Measurements from ENCODE around the gene PRR13.
"Not testable (repeated sequence)": the region's sequence is repeated elsewhere in the genome, so short reads cannot be mapped to it uniquely, and the experiment has no call there.

PRR13 gene

DNA sequence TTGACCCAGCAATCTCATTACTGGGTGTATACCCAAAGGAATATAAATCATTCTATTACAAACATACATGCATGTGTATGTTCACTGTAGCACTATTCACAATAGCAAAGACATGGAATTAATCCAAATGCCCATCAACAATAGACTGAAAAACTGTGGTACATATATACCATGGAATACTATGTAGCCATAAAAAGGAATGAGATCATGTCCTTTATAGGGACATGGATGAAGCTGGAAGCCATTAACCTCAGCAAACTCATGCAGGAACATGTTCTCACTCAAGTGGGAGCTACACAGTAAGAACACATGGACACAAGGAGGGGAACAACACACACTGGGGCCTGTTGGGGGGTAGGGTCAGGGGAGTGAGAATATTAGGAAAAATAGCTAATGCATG is 2.0 kb upstream of the PRR13 start:
- not testable (repeated sequence) for DNase-seq (ENCODE audit: low spot score)

DNA sequence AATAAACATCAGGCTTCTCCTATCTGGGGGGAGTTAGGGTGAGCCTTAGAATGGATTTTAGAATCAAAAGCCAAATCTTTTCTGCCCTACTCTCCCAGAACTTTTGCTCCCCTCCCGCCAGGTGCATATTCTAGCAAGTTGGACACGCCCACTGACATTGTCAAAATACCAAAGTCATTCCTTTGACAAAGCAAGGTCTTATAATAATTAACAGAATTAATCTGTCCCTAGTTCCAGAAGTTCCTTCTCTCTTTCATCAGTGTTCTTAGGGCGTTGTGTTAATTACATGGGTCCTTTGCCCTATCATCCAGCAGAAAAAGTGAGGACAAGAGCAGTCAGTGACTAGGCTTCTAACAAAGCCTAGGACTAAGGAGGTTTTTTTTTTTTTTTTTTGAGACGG is 2.4 kb downstream of the PRR13 start:
- DNase-seq (ENCODE audit: low spot score): no peak

DNA sequence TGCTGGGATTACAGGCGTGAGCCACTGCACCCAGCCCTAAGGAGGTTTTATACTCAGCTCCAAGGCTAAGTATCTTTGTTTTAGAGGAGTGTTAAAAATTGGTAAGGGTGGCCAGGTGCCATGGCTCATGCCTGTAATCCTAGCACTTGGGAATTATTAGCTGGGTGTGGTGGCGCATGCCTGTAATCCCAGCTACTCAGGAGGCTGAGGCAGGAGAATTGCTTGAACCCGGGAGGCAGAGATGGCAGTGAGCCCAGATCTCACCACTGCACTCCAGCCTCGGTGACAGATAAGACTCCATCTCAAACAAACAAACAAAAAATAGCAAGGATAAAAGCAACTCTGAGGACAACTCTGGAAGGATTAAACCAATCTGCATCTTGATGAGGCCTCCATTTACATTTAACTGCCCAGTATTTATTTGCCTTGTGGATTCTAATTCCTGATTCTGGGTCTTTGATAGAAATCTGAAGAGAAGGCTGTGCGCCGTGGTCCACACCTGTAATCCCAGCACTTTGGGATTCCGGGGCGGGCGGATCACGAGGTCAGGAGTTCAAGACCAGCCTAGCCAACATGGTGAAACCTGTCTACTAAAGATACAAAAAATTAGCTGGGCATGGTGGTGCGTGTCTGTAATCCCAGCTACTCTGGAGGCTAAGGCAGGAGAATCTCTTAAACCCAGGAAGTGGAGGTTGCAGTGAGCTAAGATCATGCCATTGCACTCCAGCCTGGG is 3.2 kb downstream of the PRR13 start:
- not testable (repeated sequence) for DNase-seq (ENCODE audit: low spot score)

DNA sequence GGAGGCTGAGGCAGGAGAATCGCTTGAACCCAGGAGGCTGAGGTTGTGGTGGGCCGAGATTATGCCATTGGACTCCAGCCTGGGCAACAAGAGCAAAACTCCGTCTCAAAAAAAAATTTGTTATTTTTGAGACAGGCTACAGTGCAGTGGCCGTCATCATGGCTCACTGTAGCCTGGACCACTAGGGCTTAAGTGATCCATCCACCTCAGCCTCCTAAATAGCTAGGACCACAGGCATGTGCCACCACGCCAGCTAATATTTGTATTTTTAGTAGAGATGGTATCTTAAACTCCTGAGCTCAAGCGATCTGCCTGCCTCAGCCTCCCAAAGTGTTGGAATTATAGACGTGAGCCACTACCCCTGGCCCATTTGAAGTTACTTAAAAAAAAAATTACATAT is 9.4 kb downstream of the PRR13 start:
- DNase-seq (ENCODE audit: low spot score): no peak

DNA sequence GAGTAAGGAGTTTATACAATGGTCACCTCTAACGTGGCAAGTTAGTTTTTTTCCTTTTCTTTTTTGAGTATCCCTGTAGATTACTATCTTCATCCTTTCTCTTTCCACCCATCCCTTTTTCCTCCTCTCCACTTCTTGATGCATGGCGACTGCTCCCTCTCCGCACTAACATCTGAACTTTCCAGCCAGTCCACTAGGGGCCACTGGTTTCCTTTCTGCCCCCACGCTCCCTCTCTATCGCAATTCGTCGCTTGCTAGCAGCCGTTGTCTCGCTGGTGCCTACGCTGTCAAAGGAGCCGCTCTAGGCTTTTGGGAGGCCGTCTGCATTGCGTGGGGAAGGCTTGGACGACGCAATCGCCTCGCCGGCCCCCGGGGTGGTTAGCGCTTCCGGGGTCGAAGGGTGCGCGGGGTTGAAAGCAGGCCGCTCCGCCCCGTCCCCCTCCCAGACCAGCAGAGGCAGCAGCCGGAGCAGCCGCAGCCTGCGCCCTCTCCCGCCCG is 10.2 kb downstream of the PRR13 start, which contains the start of gene PCBP2:
PCBP2 (plus strand) TSS at position 442 of the 498 bp plus-strand sequence. CDS start 2,699 bp downstream, outside the sequence.
- peak; percentile 99 for DNase-seq (ENCODE audit: low spot score)

DNA sequence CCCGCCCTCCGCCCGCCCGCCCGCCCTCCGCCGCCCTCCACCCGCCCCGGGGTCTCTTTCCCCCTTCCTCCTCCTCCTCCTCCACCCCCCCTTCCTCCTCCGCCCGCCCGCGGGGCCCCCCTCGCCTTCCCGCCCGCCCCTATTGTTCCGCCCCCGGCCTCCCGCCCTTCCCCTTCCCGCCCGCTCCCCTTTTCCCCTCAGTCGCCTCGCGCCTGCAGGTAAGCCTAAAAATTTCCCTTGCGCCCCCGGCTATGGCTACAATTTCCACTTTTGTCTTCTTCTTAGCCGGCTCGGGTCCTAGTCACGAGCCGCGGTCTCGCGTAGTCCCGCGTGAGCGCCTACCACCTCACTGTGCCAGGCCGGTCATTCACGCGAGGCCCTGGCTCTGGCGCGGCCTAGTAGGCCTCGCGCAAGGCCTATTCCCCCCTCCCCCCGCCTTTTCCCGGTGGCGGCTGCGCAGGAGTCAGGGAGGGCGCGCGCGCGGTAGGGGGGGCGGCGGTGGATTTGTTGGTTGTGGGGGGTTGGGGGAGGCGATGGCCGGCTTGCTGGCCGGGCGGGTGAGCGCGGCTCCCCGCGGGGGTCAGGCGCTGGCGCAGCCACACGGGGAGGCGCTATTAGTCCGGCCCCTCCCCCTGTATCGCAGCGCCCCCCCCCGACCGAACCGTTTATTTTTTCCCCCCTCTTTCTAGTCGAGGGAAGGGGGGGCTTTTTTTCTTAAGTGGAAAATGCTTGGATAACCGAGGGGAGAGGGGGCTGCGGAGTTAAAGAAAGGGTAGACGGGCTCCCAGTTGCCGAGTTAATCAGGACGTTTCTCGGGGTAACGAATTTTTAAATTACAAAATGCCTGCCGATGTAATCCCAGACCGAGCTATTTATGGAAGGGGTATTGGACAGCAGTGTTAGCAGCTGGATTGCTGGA is 10.9 kb downstream of the PRR13 start:
- DNase-seq (ENCODE audit: low spot score): peak; percentile 76

DNA sequence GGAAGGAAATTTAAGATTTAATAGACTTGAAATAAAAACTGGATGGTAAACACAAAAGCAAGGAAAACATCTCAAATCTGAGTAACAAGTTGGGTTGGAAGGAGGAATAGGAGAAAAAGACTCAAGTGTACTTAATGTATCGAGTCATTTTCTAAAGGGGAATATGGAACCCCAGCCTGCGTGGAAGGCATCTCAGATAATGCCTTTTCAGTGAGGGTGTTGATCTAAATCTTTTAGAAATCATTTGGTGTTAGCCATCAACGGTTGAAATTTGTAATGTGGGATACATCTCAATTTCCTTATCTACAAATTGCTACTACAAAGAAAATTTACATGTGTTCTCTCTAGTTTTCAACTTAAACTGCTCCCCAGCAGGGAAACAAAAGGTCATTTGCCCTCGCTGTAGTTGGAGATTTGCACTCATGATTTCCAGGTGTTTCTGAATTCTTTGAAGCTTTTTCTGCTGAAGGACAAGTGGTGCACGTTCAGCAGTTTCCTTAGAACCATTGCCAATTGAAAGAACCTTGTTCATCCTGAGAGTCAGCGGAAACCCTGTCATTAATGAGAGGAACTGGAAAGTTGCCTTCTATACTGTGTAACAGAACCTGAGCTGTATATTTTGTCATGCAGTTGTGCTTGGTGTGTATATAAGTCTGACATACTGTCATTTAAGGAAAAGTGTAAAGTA is 12.6 kb downstream of the PRR13 start:
- DNase-seq (ENCODE audit: low spot score): no peak

DNA sequence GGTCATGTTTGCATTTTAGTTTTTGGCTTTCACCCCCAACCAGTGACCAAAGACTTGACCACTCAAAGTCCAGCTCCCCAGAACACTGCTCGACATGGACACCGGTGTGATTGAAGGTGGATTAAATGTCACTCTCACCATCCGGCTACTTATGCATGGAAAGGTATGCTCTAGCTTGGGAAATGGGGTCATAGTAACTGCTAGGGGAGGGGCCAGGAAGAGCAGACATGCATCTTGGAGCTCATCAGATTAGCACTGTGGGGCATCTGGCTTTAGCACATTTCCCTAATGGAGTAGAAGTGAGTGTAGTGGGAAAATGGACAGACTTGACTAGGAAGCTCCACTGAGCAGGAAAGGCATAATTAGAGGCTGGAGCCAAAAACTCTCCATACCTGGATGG is 13.2 kb downstream of the PRR13 start:
- DNase-seq (ENCODE audit: low spot score): no peak

DNA sequence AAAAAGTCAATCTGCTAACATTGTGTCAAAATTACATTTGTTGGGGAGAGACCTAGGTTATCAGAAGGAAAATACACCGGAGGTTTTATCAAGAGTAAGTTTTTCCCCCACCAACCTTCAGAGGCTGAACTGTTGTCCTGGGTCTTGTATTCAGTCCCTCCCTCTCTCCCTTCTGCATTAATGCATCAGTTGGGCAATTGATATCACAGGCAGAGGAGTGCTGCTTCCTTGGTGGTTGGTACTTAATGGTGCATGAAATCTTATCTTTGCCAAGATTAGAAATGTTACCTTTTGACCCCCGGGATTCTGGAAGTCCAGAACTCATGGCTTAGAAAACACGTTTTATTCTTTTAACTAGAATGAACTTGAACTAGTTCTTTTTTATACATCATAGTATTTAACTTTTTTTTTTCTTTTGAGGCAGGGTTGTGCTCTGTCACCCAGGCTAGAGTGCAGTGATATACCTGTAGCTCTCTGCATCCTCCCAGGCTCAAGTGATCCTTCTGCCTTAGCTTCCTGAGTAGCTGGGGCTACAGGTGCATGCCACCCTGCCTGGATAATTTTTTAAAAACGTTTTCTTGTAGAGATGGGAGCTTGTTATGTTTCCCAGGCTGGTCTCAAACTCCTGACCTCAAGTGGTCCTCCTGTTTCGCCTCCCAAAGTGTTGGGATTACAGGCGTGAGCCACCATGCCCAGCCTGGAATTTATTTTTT is 15.3 kb downstream of the PRR13 start:
- DNase-seq (ENCODE audit: low spot score): no peak

DNA sequence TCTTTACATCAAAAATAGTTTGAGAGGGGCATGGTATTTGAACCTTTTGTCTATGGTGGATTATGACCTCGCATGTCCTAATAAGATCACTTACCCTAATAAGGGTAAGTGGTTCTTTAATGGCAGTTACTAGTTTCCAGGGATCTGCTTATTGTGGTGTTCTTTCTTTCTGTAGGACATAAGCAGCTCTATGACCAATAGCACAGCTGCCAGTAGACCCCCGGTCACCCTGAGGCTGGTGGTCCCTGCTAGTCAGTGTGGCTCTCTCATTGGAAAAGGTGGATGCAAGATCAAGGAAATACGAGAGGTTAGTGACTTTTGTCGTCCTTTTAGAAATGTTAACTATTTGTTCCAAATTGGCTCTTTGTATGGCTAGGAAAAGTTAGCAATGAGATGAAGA is 17.6 kb downstream of the PRR13 start:
- DNase-seq (ENCODE audit: low spot score): no peak

DNA sequence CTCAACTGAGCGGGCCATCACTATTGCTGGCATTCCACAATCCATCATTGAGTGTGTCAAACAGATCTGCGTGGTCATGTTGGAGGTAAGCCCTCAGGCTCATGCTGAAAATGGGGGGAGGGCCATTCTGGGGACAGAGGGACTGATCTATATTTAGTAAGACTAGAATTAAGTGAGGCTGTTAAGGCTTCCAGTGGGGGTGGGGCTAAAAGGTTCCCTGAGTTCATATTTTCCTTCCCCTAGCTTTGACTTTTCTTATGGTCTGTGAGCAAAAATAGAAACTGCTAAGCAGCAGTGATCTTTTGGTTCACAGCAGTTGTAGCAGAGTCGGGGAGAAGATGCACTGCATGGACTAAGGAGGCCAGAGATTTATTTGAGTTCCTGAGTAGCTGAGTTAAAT is 19.5 kb downstream of the PRR13 start:
- DNase-seq (ENCODE audit: low spot score): no peak

DNA sequence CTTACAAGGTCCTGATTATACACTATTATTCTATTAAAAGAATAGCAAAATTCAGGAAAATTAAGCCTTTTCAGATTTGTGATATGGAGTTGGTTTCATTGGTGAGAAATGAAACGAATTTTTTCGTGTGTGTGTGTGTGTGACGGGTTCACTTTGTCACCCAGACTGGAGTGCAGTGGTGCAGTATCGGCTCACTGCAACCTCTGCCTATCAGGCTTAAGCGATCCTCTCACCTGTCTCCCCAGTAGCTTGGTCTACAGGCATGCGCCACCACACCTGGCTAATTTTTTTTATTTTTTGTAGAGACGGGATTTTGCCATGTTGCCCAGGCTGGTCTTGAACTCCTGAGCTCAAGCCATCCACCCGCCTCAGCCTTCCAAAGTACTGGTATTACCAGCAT is 20.1 kb downstream of the PRR13 start:
- DNase-seq (ENCODE audit: low spot score): no peak

DNA sequence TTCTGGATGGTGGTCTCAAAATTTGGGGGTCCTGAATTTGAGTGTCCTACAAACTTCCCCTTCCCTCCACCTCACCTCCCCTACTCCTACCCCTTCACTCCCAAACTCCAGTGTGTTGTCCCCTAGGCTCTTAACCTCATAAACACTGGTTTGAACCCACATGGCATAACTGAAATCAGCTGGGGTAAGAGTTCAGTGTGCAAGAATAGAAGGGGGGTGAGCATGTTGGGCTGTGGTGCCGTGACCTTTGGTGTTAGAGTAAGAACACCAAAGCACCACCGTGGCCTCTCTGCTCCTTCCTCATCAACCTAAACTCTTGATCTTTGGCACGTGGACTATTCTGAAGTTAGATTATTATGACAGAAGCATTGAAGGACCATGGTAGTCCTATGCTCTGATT is 21.4 kb downstream of the PRR13 start:
- DNase-seq (ENCODE audit: low spot score): no peak

DNA sequence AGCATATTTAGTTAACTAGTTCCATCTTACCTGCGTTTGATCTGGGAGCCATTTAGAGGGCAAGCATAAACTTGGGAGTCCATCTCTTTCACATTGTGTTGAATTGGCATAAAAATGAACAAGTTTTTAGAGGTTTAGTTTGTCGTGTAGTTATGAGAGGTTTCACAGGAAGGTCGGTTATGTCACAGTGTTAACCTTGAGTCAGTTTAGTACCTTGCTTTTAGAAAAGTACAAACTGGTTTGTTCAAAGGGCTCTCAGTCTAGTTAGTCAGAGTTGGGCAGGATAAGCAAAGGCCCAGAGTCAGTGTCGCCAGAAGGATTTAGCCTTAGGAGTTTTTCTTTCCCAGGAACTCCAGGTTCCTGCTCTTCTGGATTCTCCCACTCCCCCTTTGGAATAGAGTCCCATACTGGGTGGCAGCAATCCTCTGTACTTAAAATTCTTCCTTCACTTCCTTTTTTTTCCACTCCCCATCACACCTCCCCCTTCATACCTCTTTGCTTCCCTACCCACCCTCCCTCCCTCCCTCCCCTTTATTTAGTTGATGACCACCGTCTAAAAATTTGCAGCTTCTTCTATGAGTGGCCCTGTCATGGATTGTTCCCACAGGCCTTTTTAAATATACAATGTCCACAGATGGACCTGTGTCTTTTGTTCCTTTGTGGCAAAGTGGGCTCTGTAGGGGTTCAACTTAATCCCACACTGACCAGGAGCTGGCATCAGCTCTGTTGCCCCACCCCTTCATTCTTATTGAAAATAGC is 22.4 kb downstream of the PRR13 start:
- no peak for DNase-seq (ENCODE audit: low spot score)

DNA sequence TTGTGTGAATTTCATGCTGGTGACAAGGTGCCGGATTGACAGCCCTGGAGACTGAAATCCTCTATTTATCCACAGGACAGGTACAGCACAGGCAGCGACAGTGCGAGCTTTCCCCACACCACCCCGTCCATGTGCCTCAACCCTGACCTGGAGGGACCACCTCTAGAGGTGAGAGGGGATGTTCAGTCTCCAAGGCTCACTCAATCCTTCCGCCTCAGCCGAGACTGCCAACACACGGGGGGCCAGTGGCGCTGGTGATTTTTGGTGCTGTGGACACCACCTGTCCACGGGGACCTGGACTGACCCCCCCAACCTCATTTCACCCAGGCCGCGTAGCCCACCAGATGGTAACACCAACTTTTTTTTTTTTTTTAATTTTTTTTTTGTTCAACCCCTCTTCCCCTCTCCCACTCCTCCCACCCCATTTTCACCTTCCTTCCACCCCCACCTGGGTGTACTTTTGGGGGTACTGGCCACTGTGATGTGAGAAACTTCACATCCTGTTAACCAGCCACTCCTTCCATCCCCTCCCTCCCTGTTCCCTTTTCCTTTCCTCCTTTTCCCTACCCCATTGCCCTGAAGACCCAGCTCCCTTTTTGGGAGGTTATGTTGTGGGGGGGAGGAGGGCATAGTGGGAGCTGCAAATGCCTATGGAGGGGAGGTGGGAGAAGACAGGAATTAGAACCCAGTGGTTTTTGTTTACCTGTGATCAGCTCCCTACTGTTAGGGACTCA is 23.3 kb downstream of the PRR13 start:
- no peak for DNase-seq (ENCODE audit: low spot score)

DNA sequence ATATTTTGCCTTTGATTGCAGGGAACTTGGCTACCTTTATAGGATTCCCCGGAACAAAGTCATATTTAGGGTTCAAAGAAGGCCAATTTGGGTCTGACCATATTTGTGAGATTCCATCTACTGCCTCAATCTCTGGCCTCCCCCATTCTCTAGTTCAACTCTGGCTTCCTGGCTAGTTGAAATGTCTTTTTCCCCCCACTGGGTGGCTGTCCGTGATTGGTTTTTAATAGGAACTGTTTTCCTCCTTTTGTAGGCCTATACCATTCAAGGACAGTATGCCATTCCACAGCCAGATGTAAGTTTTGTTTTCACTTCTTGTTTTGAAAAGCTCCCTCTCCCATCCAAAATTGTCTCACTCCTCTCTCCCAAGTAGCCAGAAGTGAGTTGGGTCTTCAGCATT is 24.1 kb downstream of the PRR13 start:
- no peak for DNase-seq (ENCODE audit: low spot score)

DNA sequence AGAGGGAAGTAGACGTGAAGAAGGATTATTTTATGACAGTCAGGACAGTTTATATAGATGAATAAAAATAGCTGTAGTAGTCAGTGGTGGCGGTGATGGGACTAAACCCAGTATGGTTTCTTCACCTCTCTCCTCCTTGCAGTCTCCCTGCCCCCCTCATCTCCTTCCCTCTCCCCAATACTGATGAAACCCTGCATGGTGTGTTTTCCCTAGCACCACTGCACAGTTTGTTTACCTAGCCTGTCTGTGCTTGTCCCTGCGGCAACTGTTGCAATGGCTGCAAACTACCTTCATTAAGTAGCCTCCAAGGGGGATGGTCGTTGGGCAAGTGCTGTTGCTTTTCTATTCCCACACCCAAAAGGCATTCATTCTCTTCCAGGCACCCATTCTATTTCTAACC is 25.1 kb downstream of the PRR13 start:
- DNase-seq (ENCODE audit: low spot score): no peak

DNA sequence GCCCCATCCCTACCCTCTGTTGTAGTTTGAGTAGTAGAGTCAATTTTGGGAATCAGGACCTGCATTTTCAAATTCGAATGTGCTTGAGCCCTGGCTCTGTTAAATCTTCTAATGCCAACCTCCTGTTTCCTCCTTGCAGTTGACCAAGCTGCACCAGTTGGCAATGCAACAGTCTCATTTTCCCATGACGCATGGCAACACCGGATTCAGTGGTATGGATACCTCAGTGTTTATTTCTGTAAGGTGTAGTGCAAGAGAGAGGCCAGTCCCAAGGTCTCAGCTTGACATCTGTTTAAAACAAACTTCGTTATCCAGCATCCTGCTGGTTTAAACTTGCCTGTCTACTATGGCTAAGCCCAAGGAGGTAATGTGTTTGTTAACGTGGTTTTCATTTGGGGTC is 25.5 kb downstream of the PRR13 start:
- DNase-seq (ENCODE audit: low spot score): no peak

DNA sequence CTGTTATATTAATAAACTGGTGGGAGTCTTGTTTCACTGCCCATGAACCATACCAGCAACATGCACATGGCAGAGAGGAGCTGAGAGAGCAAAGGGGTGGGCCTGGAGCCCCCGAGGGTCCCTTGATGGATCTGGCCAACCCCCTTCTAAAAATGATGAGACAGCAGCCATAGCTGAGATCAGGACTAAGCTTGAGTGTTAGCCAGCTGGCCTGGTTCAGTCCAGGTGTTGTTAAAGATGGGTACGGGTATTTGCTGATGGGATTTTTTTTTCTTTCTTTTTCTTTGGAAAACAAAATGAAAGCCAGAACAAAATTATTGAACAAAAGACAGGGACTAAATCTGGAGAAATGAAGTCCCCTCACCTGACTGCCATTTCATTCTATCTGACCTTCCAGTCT is 26.3 kb downstream of the PRR13 start:
- no peak for DNase-seq (ENCODE audit: low spot score)

DNA sequence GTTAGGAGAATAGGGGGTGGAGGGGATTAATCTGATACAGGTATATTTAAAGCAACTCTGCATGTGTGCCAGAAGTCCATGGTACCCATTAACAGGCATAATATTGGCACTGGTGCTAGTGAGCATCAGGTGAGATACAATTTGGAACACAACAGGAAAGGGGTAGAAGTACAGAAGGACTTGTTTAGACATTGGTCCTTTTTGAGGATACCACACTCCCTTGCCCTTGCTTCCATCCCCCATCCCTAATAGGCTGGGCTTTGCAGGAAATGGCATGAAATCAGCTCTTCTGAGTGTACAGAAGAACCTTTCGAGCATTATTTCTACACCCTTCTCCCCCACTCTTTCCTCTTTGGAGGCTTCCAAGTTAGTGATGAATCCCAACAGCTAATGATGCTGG is 26.7 kb downstream of the PRR13 start:
- no peak for DNase-seq (ENCODE audit: low spot score)

Measured in SW480 (cell line).